ENCODE measurements around the gene MUCL3. TPM values are rescaled to one million over a fixed set of nuclear protein-coding genes. Genes with fewer than 3 reads are reported as not detected.

MUCL3 gene
- total RNA-seq, 4 donors from 2014 or later: 0.04 TPM; not detected in 3

DNA sequence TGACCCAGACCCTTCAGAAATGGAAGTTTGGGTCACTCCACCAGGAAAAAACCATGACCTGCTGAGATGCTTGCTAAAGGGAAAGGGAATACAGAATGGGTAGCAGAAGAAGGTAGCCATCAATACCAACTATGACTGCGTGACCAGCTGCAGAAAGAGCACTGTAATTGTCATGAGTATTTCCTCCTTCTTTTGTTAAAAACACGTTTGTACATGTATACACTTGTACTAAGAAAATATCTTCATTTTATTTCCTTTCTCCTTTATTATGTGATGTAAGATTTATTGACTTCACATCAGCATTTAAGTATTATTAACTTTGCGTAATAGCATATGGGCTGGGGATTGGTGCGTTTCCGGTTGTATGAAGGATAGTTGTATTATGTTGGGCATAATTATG, 30.2 kb downstream of the MUCL3 start:
- no peak for ATAC-seq
- 88 to 91% methylated on average over 5 of the region's 5 CpGs for WGBS, 2 donors (ENCODE audit: low coverage in 1 of 2)
- TF ChIP-seq POLR2A (IDR thresholded peaks at IDR 0.05): no peak
- TF ChIP-seq POLR2AphosphoS5 (IDR thresholded peaks at IDR 0.05): no peak
- TF ChIP-seq EP300 (IDR thresholded peaks at IDR 0.05): no peak
- TF ChIP-seq, protein P1, sequence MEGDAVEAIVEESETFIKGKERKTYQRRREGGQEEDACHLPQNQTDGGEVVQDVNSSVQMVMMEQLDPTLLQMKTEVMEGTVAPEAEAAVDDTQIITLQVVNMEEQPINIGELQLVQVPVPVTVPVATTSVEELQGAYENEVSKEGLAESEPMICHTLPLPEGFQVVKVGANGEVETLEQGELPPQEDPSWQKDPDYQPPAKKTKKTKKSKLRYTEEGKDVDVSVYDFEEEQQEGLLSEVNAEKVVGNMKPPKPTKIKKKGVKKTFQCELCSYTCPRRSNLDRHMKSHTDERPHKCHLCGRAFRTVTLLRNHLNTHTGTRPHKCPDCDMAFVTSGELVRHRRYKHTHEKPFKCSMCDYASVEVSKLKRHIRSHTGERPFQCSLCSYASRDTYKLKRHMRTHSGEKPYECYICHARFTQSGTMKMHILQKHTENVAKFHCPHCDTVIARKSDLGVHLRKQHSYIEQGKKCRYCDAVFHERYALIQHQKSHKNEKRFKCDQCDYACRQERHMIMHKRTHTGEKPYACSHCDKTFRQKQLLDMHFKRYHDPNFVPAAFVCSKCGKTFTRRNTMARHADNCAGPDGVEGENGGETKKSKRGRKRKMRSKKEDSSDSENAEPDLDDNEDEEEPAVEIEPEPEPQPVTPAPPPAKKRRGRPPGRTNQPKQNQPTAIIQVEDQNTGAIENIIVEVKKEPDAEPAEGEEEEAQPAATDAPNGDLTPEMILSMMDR (IDR thresholded peaks at IDR 0.05): no peak
- peaks cover 27% of the 10 kb centered on the region for H3K27me3 ChIP-seq
- no peaks in the 10 kb centered on the region for H3K9me3 ChIP-seq
- no peaks in the 10 kb centered on the region for H3K36me3 ChIP-seq
- no peak overlapping the region for H3K4me3 ChIP-seq
- no peaks in the 10 kb centered on the region for H3K4me1 ChIP-seq
- no peak overlapping the region for H3K27ac ChIP-seq

DNA sequence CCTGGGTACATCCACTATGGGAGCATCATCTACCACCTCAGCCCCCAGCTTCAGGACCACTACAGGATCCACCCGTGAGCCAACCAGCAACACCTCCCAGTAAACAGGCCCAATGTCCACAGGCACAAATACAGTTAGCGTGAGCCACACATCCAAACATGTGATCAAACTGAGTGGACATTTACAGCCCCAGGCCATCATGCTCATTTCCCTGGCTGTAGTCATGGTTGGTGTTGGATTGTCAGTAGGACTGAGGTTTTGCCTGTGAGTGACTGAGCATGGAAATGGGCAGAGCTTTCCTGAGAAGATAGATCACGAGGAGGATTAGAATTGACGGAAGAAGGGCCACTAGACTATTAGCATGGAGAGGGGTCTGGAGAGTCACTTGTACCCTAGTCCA, 32.0 kb downstream of the MUCL3 start:
- ATAC-seq: no peak
- WGBS, 2 donors (ENCODE audit: low coverage in 1 of 2): 91 to 92% methylated on average over 2 of the region's 4 CpGs
- H3K27ac ChIP-seq: no peak overlapping the region
- no peaks in the 10 kb centered on the region for H3K4me1 ChIP-seq
- TF ChIP-seq EP300 (IDR thresholded peaks at IDR 0.05): no peak
- no peaks in the 10 kb centered on the region for H3K9me3 ChIP-seq
- peaks cover 22% of the 10 kb centered on the region for H3K27me3 ChIP-seq
- no peak overlapping the region for H3K4me3 ChIP-seq
- no peaks in the 10 kb centered on the region for H3K36me3 ChIP-seq

DNA sequence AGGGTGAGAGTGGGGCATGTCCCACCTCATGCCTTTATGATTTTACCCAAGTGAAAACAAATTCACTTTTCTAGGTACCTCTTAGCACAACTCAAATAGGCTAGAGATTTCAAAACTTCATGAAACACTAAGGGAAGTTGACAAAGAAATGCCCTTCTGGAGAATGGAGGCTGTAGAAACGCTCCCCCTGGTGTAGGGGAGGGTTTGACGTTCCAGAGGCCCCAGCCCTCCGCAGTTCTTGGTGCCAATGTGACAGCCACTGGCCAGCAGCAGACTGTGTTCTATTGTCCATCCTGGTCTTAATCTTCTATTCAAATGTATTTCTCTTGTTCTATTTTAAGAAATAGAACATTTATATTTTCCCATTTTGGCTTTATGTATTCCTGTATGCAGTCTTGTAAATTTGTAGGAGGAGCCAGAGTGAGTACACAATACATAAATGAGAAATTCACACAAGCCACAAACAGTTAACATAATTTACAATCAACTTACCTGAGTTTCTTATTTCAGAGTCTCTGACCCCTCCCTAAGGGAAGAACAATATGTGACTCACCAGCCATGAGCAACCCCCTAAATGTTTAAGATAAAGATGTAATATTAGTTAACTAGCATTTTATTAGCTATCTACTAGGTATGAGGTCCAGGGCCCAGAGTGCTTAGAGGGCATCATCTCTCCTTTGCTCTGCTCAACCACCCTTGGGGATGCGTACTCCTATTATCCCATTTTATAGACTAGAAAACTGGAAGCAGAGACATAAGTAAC, 33.9 kb downstream of the MUCL3 start:
- WGBS, 2 donors (ENCODE audit: low coverage in 1 of 2): 69 to 100% methylated on average over 2 to 4 of the region's 4 CpGs

DNA sequence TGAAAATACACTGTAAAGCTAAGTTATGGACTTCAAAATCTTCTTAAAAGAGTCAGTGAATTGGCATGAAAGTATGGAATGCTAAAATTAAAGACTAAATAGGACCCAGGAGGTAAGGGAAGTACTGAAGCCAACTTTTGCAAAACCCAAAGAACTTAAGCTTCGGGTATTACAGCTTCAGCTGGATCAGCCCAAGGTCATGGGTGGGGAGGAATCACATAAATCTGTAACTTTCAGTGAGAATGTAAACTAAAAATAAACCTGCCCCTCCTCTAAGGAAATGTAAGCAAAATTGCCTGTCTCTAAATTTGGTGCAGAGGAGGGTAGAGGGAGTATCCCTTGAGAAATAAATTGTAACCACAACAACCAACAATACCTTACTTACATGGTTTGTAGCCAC, 38.4 kb downstream of the MUCL3 start:
- Histone ChIP-seq H3K27ac (no peak overlapping the region), H3K4me1 (peaks cover 0 to 9% (median 0%) of the 10 kb centered on the region in 3 donors), H3K36me3 (no peaks in the 10 kb centered on the region), H3K9me3 (no peaks in the 10 kb centered on the region), H3K27me3 (peaks cover 19% of the 10 kb centered on the region), H3K4me3 (no peak overlapping the region)
- WGBS, 2 donors (ENCODE audit: low coverage in 1 of 2): 0 to 23% methylated on average over 1 of the region's 1 CpG
- ATAC-seq: no peak
- no peak for TF ChIP-seq EP300 (IDR thresholded peaks at IDR 0.05)
- TF ChIP-seq, protein P1 (IDR thresholded peaks at IDR 0.05): no peak

More for the DNA sequence above, 33.9 kb downstream of the MUCL3 start:
- no peaks in the 10 kb centered on the region for H3K9me3 ChIP-seq
- no peak for TF ChIP-seq EP300 (IDR thresholded peaks at IDR 0.05)
- TF ChIP-seq POLR2AphosphoS5 (IDR thresholded peaks at IDR 0.05): no peak
- TF ChIP-seq, protein P1 (IDR thresholded peaks at IDR 0.05): no peak
- TF ChIP-seq POLR2A (IDR thresholded peaks at IDR 0.05): no peak
- no peak overlapping the region for H3K27ac ChIP-seq
- no peaks in the 10 kb centered on the region for H3K36me3 ChIP-seq
- no peaks in the 10 kb centered on the region for H3K4me1 ChIP-seq
- no peak overlapping the region for H3K4me3 ChIP-seq
- ATAC-seq: no peak
- peaks cover 22% of the 10 kb centered on the region for H3K27me3 ChIP-seq

DNA sequence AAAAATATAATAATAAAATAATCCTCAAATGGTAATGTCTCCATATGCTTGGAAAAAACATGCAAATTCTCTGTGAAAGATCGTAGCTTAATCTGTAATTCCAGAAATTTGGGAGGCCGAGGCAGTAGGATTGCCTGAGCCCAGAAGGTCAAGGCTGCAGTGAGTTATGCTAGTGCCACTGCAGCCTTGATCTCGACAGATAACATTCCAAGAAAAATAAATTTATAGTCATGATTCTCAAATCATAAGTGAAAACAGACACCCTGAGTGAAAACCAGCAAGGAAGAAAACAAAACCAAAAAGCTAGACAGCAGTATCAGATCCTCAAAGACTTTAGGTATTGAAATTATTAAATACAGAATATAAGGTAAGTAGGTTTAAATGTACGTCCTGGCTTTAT, 38.9 kb downstream of the MUCL3 start:
- H3K27ac ChIP-seq: no peak overlapping the region
- ATAC-seq: no peak
- H3K36me3 ChIP-seq: no peaks in the 10 kb centered on the region

More for the DNA sequence above, 38.9 kb downstream of the MUCL3 start:
- 64 to 80% methylated on average over 4 of the region's 4 CpGs for WGBS, 2 donors (ENCODE audit: low coverage in 1 of 2)
- TF ChIP-seq POLR2AphosphoS5 (IDR thresholded peaks at IDR 0.05) (no peak), POLR2A (IDR thresholded peaks at IDR 0.05) (no peak), EP300 (IDR thresholded peaks at IDR 0.05) (no peak)
- TF ChIP-seq, protein P1 (IDR thresholded peaks at IDR 0.05): no peak
- H3K4me1 ChIP-seq: peaks cover 0 to 9% (median 0%) of the 10 kb centered on the region in 3 donors
- no peak overlapping the region for H3K4me3 ChIP-seq
- peaks cover 24% of the 10 kb centered on the region for H3K27me3 ChIP-seq
- H3K9me3 ChIP-seq: no peaks in the 10 kb centered on the region

Measured in gastroesophageal sphincter (tissue), 4 donors.